Stimulated activated CD8-positive, alpha-beta memory T cell treated with anti-CD3 and anti-CD28 coated beads, Interleukin-4, amount 100 ng/mL, for 24 hours (primary cell): Measurements from ENCODE around the gene GOLIM4.
"Not testable (repeated sequence)": the region's sequence is repeated elsewhere in the genome, so short reads cannot be mapped to it uniquely, and the experiment has no call there.

Source experiments
- DNase-seq: peaks from one replicate; pipeline ENCODE4 v3.0.0-alpha.2; 2020; ENCODE audit warnings: low read depth

Gene GOLIM4

DNA sequence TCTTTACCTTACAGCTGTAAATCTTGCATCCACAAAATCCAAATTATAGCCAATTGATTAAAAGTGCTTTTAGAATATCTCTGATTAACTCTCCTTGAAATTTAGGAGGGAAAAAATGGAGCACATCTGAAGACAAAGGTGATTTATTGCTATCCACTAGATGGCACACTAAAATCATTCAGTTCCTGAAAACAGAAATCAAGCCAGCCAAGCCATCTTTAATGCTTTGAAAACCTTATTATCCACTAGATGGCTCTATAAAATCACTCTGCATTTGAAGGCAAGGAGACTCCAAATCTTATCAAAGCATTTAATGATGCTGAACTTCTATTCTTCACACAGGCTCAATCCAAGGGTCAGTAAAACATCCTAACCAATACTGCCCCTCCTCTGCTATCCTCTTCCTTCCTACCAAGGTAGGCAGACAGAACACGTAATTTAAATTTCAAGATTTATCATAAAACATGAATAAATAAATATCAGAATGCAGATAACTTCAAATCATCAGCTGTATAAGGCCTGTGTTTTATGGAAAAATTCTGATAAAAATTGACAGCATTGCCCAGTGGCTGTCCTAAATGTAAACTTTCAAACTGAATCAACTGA, 48.4 kb downstream of the GOLIM4 start:
- DNase-seq = no peak

DNA sequence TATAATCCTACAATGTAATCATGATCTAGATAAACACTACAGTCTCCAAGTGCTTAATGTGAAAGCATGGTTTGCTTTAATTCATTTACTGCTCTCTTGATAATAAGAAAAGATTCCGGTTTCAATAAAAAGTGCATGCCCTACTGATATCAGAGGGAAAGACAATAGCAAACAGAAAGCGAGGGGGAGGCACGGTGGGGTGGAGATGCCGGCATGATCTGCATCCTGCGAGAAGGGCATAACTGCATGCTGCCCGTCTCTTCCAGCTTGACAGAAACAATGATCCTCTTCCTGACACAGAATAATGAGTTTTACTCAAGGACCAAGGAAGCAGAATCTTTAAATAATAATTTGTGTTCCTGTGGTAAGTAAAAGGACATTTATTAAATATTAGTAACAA, 51.7 kb downstream of the GOLIM4 start:
- DNase-seq = no peak

DNA sequence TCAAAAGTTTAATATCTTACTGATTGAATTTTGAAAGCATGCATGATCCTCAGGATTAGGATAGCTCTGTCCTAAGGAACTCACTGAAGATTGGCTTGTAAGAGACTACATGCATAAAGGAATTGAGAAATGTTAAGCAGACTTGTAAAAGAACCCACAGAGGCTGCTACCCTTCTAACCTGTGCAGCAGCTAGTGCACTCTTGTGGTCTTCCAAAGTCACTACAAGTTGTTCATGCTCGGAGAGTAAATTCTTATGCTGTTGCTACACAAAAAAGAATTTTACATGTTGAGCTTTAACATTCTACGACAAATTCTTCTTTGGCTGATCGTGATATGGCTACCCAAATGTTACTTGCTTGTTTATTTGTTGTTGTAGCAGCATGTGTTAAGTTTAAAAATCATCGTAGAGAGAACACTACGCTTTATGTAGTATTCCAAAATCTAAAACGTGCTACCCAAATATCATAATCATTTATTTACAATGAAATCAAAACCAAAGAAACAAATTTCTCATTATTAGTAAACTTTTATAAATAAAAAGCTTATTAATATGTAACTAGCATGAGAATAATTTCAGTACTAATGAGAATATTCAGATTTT, 55.0 kb downstream of the GOLIM4 start:
- no peak for DNase-seq

DNA sequence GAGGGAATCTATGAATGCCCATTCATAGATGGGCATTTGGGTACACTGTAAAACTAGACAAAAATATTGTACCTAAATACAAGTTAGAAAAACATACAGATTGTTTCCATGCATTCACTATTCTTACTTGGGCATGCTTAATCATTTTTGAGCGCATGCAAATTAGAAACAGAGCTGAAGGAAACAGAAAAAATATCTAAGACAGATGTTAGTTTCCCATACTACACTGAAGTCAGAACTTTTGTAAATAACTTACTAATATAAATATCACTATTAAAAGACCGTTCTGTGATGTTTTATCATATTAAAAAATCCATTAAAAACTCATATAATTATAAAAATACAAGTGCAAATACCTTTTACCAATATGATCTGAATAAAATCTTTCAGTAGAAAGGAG, 58.7 kb downstream of the GOLIM4 start:
- no peak for DNase-seq

DNA sequence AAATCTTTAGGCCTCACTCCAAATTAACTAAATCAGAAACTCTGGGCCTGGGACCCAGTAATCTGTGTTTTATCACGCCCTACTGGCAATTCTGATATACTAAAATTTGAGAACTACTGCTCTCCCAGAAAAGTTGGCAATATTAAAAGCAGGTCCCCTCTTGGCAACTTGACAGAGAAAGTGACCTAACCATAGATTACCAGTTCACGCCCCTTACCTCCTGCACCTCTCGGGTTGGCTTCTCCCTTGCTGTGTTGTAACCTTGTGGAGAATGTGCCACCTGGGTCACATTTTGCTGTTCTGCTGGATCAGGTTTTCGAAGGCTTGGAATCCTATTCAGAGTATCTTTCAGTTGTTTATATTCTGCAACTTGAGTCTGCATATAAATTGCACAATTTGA, 59.1 kb downstream of the GOLIM4 start:
- DNase-seq = no peak

DNA sequence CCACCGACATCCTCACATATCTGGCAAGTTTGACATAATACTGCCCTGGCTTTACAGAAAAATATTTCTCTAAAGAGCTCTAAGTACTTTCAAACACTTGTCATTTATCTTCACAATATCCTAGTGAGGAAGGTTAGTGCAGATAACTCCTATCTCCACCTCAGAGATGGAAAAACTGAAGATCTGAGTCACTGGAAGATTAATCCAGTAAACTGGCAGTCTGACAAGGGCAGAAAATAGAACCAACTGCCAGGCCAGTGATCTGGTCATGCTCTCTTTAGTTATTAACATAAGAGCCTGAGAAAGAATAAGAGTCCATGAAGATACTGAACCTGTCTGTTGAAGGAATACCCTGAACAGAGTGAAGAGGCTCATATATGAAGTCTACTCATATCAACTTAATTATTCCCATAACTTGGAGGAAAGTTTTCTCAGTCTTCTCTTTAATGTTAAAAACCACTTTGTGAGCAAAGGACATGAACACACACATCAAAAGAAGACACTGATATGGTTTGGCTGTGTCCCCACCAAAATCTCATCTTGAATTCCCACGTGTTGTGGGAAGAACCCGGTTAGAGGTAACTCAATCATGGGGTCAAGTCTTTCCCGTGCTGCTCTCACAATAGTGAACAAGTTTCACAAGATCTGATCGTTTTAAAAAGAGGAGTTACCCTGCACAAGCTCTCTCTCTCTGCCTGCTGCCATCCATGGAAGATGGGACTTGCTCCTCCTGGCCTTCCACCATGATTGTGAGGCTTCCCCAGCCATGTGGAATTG, 61.4 kb downstream of the GOLIM4 start:
- DNase-seq = no peak

DNA sequence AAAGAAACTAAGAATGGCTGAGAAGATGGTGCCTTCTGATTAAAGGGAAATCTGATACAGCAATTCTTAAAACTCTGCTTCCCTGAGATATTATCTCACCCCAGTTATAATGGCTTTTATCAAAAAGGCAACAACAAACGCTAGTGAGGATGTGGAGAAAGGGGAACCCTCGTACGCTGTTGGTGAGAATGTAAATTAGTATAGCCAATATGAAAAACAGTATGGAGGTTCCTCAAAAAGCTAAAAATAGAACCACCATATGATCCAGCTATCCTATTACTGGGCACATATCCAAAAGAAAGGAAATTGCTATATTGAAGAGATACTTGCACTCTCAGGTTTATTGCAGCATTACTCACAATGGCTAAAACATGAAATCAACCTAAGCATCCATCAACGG, 65.1 kb downstream of the GOLIM4 start:
- DNase-seq = no peak

DNA sequence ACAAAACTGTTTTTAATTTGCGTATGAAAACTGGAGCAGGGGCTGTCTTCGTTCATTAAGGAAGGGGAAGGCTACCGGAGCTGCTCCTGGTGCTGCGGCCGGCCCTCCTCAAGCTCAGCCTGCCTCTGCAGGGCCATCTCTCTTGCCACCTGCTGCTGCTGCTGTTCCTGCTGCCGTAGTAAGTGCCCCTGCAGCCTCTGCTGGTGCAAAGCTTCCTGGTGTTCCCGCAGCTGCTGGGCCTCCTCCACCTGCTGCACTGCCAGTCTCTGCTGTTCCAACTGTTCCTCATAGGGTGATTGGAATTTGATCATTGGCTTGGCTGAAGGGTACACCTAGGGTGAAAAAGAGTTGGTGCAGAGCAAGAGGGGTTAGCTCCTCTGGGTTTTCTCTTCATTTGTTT, 66.0 kb downstream of the GOLIM4 start:
- DNase-seq = no peak

DNA sequence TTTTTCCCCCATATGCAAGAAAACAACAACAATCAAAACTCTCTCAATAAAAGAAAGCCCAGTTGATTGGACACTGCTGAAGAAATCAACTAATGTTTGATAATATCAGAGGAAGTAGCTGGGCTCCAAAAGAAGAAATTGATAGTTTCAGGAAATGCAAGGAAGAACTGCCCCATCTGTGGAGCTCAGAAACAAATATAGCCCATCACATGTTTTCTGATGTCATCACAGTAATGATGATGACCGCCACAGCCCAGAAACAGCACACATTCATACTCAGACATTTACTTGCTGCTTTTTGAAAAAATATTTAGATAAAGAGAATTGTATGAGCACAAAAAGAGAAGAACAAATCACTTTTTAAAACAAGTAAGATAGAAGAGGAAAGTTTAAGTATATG, 67.6 kb downstream of the GOLIM4 start:
- no peak for DNase-seq

DNA sequence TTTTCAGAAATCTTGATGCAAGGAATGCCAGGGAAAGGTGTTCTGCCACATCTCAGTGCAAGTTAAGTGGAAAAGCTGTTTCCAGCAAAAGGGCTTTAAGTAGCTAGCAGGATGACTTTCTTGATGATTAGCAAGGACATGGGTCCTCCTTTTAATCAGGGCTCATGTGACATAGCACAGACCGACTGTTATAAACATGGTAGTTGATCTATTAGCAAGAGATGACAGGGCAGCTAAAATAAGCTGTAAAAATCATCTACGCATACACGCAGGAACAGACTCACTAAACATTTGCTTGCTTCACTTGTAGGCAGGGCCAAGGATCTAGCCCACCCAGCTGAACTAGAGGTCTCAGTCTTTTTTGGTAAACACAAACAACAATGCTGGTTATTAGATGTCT, 69.0 kb downstream of the GOLIM4 start:
- DNase-seq = no peak

DNA sequence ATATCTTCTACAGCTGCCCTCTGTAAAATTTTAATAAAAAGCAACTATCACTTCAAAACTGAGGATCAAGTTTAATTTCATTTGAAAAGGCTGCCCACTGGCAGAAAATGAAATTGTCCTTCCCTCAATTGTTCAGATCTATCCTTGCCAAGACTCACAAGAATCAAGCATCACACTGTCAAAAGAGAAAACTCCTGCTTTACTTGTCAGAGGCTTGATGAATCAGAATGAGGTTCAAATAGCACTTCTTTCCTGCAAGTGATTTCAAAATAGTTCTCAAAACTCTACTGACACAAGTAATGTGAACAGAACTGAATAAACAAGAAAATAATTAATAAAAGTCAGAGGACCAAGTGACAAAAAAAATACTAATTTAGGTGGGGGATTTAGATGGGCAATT, 70.6 kb downstream of the GOLIM4 start:
- DNase-seq = no peak

DNA sequence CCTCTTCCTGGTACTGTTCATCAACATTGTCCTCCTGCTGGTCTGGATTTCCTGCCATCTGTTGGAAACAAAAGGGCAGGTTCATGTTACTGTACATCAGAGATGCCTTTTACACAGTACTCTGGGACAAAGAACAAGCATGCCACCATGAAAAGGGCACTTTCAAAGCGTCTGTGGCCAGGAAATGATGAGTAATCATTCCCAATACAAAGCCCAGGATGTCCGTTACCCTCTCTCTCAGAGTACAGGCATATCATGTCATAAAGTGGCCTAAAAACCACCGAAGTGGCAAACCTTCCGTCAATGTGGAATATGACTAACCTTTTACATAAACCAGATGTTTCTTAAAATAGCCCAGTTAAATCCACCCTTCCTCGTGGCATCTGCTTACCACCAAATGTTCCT, 71.2 kb downstream of the GOLIM4 start:
- DNase-seq = no peak

DNA sequence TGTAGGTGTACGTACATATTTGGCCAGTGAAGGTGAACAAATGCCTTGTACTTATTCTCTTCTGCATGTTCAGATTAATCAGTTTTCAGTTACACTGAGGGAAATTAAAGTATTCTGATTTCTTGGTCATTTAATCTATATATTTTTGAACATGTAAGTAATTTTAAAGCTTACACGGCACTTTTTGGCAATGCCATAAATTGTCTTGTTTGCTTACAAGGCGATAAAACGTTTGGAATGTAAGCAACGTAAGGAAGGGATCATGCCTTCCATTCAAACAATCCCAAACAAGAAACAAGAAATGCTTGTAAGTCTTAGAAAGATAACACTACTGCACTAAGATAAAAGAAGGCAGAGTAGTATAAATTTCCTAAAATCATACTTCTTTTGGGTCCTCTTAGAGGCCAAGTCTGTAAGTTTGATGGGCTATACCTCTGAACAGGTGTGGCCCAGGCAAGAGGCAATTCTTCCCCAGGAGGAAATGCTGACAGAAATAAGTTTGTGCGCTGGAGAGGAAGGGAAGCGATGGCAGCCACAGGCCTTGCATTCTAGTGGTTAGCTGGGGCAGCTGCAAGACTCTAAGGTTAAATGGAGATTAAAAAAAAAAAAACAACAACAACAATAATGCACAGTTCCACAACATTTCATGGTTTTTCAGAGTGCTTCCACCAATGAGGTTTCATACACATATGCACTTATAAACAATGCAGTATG, 73.8 kb downstream of the GOLIM4 start:
- DNase-seq = no peak

DNA sequence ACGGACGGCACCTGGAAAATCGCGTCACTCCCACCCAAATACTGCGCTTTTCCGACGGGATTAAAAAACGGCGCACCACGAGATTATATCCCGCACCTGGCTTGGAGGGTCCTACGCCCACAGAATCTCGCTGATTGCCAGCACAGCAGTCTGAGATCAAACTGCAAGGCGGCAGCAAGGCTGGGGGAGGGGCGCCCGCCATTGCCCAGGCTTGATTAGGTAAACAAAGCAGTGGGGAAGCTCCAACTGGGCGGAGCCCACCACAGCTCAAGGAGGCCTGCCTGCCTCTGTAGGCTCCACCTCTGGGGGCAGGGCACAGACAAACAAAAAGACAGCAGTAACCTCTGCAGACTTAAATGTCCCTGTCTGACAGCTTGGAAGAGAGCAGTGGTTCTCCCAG, 84.4 kb downstream of the GOLIM4 start:
- DNase-seq = not testable (repeated sequence)

DNA sequence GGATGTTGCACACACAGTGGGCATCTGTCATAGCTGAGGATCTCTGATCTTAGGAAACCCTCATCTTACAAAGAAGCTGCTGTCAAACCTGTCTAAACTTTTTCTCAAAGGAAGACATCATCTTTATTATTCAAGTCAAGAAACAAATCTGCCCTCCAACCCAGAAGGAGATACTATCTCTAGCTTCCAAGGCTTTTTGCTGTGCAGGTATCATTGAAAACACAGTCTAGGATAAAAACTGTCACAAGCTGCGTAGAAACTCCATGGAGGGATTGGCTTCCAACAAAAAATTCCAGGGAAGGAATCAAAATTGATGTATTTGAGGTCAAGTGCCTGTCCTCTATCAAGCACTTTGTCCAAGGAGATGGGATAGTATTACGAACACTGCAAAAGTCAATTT, 89.1 kb downstream of the GOLIM4 start:
- DNase-seq = no peak

DNA sequence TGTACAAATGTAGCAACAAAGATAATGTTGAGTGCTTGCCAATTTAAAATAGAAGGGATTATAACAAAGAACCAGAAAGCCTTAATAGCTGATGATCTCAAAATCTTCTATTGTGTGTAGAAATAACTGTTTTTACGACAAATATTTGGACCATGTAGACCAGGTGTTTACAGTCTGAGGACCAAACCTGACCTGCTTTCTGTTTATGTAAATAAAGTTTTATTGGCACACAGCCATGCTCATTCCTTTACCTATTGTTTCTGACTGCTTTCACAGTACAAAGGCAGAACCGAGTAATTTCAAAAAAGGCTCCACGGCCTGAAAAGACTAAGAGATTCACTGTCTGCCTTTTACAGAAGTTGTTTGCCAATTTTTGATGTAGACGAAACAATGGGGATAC, 91.8 kb downstream of the GOLIM4 start:
- DNase-seq = no peak

DNA sequence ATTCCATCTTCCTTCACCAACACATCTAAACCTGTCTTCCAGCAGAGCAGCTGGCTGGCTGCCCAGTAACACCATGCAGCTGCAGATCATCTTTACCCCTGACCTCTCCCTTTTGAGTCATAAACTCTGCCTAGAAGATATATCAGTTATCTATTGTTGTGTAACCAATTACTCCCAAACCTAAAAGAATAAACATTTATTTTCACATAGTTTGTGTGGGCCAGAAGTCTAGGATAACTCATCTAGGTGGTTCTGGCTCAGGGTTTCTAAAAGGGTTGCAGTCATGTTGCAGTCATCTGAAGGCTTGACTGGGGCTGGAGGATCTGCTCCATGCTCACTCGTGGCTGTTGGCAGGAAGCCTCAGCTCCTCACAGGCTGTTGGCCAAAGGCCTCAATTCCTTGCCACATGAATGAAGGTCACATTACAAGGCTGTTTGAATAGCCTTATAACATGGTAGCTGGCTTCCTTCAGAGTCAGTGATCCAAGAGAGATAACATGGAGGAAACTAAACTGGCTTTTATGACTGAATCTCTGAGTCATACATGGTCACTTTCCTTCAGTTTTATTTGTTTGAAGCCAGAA, 92.8 kb downstream of the GOLIM4 start:
- DNase-seq = no peak

DNA sequence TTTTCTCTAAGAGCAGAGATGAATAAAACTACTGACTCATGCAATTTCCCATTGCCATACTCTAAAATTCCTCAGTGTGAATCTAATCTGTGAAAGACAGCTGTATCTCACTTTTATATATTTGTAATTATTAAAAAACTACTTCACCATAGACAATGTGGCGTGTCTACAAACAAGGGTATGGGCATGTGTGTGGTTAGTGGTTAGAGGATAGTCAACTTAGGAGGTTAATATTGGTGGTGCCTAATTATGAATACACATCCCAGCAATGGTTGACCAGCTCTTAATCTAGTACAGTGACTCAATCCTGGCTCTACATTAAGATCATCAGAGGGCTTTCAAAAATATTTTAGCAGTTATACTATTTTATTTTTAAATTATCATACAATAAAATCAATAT, 94.5 kb downstream of the GOLIM4 start:
- DNase-seq = no peak

DNA sequence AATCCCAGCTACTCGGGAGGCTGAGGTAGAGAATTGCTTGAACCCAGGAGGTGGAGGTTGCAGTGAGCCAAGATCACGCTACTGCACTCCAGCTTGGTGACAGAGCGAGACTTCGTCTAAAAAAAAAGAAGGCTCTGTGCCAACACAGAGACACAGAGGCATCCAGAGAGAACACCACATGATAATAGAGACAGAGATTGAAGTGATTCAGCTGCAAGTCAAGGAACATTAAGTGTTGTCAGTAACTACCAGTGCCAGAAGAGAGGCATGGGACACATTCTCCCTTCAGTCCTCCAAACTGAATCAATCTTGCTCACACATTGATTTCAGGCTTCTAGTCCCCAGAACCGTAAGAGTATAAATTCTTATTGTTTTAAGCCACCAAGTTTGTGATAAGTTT, 97.5 kb downstream of the GOLIM4 start:
- DNase-seq = no peak

DNA sequence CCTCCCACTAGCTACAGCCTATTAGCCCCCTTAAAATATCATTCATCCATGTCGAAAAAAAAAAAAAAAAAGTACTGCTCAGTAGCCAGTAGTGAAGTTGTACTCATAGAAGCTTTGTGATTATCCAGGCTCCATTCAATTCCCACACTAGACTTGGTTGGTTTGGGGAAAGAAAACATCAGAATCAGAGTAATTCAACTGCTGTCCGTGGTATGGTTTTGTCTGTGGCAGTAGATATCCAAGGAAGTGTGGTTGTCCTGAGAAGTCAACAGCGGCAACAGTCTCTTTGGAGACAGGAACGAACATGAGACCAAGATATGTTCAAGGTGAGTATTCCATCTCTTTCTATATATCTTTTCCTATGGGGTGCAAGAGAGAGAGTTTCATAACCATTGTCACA, 99.2 kb downstream of the GOLIM4 start:
- no peak for DNase-seq

DNA sequence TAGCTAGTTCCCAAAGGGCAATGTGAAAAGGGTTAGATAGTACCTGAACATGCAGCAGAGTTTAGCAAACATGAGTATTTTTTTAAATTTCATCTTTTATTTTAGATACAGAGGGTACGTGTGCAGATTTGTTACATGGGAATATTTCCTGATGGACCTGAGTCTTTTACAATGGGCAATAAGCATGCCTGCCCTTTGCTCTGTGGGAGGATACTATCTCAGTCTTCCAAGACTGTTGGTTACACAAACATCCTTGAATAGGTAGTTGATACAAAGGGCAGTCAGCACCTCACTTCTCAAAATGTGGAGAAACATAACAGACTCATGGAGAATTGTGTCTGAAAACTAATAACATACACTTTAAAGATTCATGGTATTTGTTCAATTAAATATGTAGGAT, 103.3 kb downstream of the GOLIM4 start:
- no peak for DNase-seq

DNA sequence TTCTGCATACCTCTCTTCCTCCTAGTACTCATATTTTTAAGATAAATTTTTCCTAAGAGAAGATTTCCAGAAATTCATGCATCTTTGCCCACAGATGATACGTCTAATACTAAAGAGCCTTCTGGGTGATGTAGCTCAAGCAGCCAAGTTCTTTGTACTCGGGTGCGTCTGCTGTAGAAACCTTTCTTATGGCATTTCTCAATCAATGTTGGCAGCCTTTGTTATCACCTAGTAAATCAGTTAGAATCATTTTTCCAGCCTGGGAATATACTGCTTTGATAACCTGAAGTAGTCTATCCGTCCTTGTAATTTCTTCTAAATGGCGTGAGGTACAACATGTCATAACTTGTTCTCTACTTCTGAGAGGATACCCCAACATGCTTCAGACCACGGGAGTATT, 104.5 kb downstream of the GOLIM4 start:
- no peak for DNase-seq

DNA sequence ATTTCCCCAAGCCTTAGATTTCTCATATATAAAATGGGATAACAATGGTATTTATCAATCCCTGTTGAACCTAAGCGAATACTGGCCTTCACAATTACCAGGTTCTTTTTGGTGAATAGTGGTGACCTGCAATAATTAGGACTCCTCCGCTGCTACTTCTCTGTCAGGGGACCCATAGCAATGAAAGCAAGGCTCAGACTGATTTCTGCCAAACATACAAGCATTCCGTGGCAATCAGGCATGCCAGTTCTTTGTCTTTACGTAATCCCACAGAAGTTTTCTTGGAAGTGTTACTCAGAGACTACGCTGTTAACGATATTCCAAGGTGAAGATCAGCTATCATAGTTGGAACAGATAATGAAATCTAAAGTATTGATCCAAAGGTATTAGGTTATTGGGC, 105.7 kb downstream of the GOLIM4 start:
- no peak for DNase-seq
